ENCODE measurements around the gene GPS1.

- TF ChIP-seq, protein P1, sequence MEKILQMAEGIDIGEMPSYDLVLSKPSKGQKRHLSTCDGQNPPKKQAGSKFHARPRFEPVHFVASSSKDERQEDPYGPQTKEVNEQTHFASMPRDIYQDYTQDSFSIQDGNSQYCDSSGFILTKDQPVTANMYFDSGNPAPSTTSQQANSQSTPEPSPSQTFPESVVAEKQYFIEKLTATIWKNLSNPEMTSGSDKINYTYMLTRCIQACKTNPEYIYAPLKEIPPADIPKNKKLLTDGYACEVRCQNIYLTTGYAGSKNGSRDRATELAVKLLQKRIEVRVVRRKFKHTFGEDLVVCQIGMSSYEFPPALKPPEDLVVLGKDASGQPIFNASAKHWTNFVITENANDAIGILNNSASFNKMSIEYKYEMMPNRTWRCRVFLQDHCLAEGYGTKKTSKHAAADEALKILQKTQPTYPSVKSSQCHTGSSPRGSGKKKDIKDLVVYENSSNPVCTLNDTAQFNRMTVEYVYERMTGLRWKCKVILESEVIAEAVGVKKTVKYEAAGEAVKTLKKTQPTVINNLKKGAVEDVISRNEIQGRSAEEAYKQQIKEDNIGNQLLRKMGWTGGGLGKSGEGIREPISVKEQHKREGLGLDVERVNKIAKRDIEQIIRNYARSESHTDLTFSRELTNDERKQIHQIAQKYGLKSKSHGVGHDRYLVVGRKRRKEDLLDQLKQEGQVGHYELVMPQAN (conservative IDR thresholded peaks at IDR 0.05), result no peak
- no peak for TF ChIP-seq POLR2AphosphoS5 (IDR thresholded peaks at IDR 0.05; ENCODE audit: low read length)
- no peak for TF ChIP-seq IRF4 (IDR thresholded peaks at IDR 0.05; ENCODE audit: low read depth, low read length)
- no peak for TF ChIP-seq ETV6 (conservative IDR thresholded peaks at IDR 0.05 in 1 of 2, IDR thresholded peaks at IDR 0.05 in 1 of 2; ENCODE audit: borderline replicate concordance in 1 of 2, low read depth in 1 of 2)
- no peak for TF ChIP-seq BCLAF1 (IDR thresholded peaks at IDR 0.05)
Observed at GRCh38 chr17:82103553-82104451, 52.1 kb downstream of the GPS1 start.
